Calu3 (cell line): ENCODE measurements around the gene REN. TPM values are rescaled to one million over a fixed set of nuclear protein-coding genes. Genes with fewer than 3 reads are reported as not detected.
A peak's percentile ranks its signal among the peaks of the same experiment; 100 is the strongest.

Experiments
- BruUV-seq: library from RNA; stranded (reverse); fragments of 400-500 nt; replicated peaks from 2 replicates; lab custom pipeline; 2021; lab: Mats Ljungman, UMichigan
- CTCF ChIA-PET: fragments of 300-600 bp; sonication (Branson Sonifier 250); formaldehyde crosslinking; loops from one replicate; lab custom pipeline; 2022; ENCODE audit warnings: antibody characterized with exemption; lab: Charles Lee
- DNase-seq: peaks from one replicate; pipeline ENCODE4 v3.0.0; 2022
- H3K27ac Mint-ChIP-seq: one replicate; pipeline ENCODE4 v1.8.0; 2022; ENCODE audit warnings: mixed read lengths; ENCODE audit not compliant: unreplicated experiment
- H3K27me3 Mint-ChIP-seq: one replicate; pipeline ENCODE4 v1.8.0; 2022; ENCODE audit warnings: mixed read lengths; ENCODE audit not compliant: unreplicated experiment
- H3K36me3 Mint-ChIP-seq: one replicate; pipeline ENCODE4 v1.8.0; 2022; ENCODE audit warnings: mild to moderate bottlenecking, moderate library complexity, mixed read lengths; ENCODE audit not compliant: insufficient read depth, unreplicated experiment
- H3K4me1 Mint-ChIP-seq: one replicate; pipeline ENCODE4 v1.8.0; 2022; ENCODE audit warnings: mild to moderate bottlenecking, low read depth, mixed read lengths; ENCODE audit not compliant: unreplicated experiment
- H3K4me3 Mint-ChIP-seq: one replicate; pipeline ENCODE4 v1.8.0; 2022; ENCODE audit warnings: mild to moderate bottlenecking, low read depth, moderate library complexity, mixed read lengths; ENCODE audit not compliant: unreplicated experiment
- H3K9me3 Mint-ChIP-seq: one replicate; pipeline ENCODE4 v1.8.0; 2022; ENCODE audit warnings: low read depth, mixed read lengths; ENCODE audit not compliant: unreplicated experiment
- intact Hi-C: fragments of 100-400 bp; cut with micrococcal nuclease; formaldehyde crosslinking; loops from one replicate; pipeline ENCODE4 v1.10.0; 2022; ENCODE audit not compliant: unreplicated experiment
- total RNA-seq: library from RNA; stranded (reverse); gene quantifications from 2 replicates; pipeline ENCODE4 v1.2.3, GENCODE V29; 2022
- TF ChIP-seq, protein P1 (sequence below): fragments of 200-600 bp; IDR thresholded peaks from one replicate; pipeline ENCODE4 v1.8.0; 2022; ENCODE audit warnings: antibody characterized with exemption; ENCODE audit not compliant: unreplicated experiment

The REN gene
- total RNA-seq, 1 experiment from 2014 or later, result not detected

DNA sequence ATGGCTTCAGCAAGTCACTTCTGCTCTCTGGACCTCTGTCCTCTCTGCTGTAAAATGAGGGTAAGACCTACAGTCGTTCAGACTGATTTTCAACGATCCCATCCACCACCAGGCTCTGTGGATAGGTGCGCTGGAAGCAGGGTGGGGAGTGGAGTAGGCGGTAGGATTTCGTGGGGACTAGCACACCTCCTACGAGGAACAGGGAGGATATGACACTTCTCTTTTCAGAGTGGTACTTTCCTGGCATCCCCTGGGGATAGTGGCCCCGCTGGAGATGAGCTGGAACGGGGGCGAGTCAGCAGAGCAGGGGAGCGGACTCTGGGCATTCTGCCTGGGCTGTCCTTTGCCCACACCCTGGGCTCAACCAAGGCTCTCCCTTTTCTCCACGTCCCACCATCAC lies 32.0 kb downstream of the REN start:
- Mint-ChIP-seq H3K9me3 (no peaks in the 10 kb centered on the region), H3K27ac (no peak overlapping the region), H3K27me3 (peaks cover 19% of the 10 kb centered on the region), H3K4me3 (no peak overlapping the region), H3K4me1 (peaks cover 32% of the 10 kb centered on the region), H3K36me3 (peaks cover 16% of the 10 kb centered on the region)
- TF ChIP-seq, protein P1, sequence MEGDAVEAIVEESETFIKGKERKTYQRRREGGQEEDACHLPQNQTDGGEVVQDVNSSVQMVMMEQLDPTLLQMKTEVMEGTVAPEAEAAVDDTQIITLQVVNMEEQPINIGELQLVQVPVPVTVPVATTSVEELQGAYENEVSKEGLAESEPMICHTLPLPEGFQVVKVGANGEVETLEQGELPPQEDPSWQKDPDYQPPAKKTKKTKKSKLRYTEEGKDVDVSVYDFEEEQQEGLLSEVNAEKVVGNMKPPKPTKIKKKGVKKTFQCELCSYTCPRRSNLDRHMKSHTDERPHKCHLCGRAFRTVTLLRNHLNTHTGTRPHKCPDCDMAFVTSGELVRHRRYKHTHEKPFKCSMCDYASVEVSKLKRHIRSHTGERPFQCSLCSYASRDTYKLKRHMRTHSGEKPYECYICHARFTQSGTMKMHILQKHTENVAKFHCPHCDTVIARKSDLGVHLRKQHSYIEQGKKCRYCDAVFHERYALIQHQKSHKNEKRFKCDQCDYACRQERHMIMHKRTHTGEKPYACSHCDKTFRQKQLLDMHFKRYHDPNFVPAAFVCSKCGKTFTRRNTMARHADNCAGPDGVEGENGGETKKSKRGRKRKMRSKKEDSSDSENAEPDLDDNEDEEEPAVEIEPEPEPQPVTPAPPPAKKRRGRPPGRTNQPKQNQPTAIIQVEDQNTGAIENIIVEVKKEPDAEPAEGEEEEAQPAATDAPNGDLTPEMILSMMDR, result no peak
- intact Hi-C loops, result no loop called here
- CTCF ChIA-PET, result no interaction called here
- BruUV-seq, result no TSS peak
- DNase-seq, result no peak

DNA sequence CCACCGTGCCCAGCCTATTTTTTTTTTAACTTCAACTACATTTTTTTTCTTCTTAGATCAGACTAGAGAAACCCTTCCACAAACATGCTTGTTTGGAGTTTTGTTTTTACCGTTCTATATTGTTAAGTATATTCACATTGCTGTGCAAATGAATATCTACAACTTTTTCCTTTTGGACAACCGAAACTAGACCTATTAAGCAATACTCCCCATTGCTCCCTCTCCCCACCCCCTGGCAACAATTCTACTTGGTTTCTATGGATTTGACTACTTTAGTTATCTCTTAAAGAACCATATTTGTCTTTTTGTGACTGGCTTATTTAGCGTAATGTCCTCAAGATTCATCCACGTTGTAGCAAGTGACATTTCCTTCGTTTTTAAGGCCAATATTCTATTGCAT lies 33.4 kb downstream of the REN start:
- H3K4me3 Mint-ChIP-seq, result no peak overlapping the region
- H3K27ac Mint-ChIP-seq, result no peak overlapping the region
- H3K9me3 Mint-ChIP-seq, result no peaks in the 10 kb centered on the region
- peaks cover 36% of the 10 kb centered on the region for H3K4me1 Mint-ChIP-seq
- H3K27me3 Mint-ChIP-seq, result peaks cover 5% of the 10 kb centered on the region
- CTCF ChIA-PET, result interaction anchor here (0.6 to 1.6 kb wide), 2 partner anchors 17 to 299 kb away, joined by 3 to 4 read pairs; no protein-coding TSS in a partner anchor
- DNase-seq, result no peak
- intact Hi-C loops, result no loop called here
- BruUV-seq, result no TSS peak
- TF ChIP-seq, protein P1, result no peak
- H3K36me3 Mint-ChIP-seq, result peaks cover 20% of the 10 kb centered on the region

DNA sequence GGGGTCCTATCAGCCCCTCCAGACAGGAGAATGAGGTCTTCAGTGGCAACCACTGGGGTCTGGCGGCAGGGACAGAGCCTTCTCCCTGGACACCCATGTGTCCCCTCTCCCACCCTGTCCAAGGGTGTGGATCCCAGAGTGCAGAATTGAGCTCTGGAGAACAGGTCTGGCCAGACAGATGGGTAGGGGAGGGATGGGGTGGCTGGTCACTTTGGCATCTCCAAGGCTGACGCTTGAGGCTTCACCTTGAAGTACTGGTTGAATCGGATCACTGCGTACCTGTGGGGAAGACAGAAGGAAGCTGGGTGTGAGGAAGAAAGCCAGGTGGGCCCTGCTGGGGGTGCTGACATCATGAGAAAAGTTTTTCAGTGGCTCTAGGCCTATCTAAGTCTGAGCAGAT lies 34.2 kb downstream of the REN start:
- Mint-ChIP-seq H3K27ac (no peak overlapping the region), H3K36me3 (peaks cover 22% of the 10 kb centered on the region), H3K9me3 (no peaks in the 10 kb centered on the region), H3K27me3 (no peaks in the 10 kb centered on the region), H3K4me3 (no peak overlapping the region), H3K4me1 (peaks cover 40% of the 10 kb centered on the region)
- DNase-seq, result no peak
- TF ChIP-seq, protein P1, result no peak
- intact Hi-C loops, result no loop called here
- CTCF ChIA-PET, result interaction anchor here (0.9 to 1.6 kb wide), 2 partner anchors 18 to 31 kb away, joined by 3 to 4 read pairs; no protein-coding TSS in a partner anchor
- BruUV-seq, result no TSS peak

DNA sequence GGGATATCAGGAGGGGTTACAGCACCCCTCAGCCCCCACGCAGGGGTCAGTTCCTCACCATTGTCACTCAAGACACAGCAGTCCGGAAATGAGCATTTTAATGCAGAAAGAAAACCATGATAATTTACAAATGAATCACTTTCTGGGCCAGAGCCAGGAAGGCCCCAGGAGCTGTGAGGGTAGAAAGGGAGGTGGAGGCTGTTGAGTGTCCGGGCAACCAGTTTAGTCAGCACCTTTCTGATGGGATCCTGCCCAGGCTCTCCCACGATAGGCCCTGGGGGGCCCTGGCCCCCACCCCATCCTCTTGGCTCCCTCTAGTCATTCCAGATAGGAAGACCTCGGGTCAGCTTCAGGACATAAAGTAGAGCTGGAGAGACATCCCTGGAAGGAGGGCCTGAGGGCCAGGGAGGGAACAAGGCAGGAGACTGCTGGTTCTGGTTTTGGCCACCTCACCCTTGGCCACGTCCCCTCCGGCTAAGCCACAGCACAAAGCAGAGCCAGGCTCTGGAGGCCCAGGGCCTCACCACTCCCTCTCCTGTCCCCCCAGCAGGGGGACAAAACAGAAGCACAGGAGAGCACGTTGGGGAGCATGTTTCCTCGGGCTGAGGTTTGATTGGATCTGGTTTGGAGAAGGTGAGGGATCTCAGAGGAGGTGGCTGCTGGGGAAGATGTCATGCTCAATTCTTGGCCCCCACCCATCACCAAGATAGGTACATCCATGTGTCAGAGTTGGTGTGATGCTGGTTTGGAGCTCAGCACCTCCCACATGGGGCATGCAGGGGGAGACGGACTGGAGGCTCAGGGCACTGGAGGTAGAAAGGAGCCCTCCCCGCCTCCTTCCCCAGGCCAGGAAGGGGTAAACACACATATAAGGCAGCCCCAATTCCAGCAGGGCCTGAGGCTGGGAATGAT lies 34.9 kb downstream of the REN start:
- Mint-ChIP-seq H3K27me3 (no peaks in the 10 kb centered on the region), H3K9me3 (no peaks in the 10 kb centered on the region), H3K27ac (no peak overlapping the region), H3K4me1 (peaks cover 40% of the 10 kb centered on the region), H3K4me3 (no peak overlapping the region), H3K36me3 (peaks cover 22% of the 10 kb centered on the region)
- no TSS peak for BruUV-seq
- peak; percentile 62 for DNase-seq
- CTCF ChIA-PET, result interaction anchor here (0.6 to 5.1 kb wide), 12 partner anchors 19 to 271 kb away, joined by 3 to 113 read pairs (median 3); partner anchors contain the start of gene ETNK2
- TF ChIP-seq, protein P1, result no peak
- intact Hi-C loops, result no loop called here
